Liver (tissue), 3 donors: ENCODE measurements around the gene PJA1.

Experiments
- ATF3 ChIP-seq: IDR thresholded peaks from 2 replicates; pipeline ENCODE4 v1.6.1; 2016; ENCODE audit warnings: antibody characterized with exemption
- GABPA ChIP-seq, 2 donors: IDR thresholded peaks in 1 of 2; conservative IDR thresholded peaks in 1 of 2; 2 replicates each; pipeline ENCODE4 v1.6.1; 2016; ENCODE audit warnings: antibody characterized with exemption in 2 of 2, mild to moderate bottlenecking in 1 of 2, moderate library complexity in 1 of 2
- JUND ChIP-seq, 2 donors: IDR thresholded peaks; 2 replicates each; pipeline ENCODE4 v1.6.1; 2016; ENCODE audit warnings: antibody characterized with exemption in 2 of 2
- REST ChIP-seq: IDR thresholded peaks from 2 replicates; pipeline ENCODE4 v1.6.1; 2016; ENCODE audit warnings: antibody characterized with exemption, mild to moderate bottlenecking
- SP1 ChIP-seq: IDR thresholded peaks from 2 replicates; pipeline ENCODE4 v1.6.1; 2018; ENCODE audit warnings: antibody characterized with exemption, mild to moderate bottlenecking
- TAF1 ChIP-seq: conservative IDR thresholded peaks from 2 replicates; pipeline ENCODE4 v1.6.1; 2016; ENCODE audit warnings: antibody characterized with exemption, mild to moderate bottlenecking
- TF ChIP-seq, protein P1 (sequence below): fragments of 150-350 bp; IDR thresholded peaks from 2 replicates; pipeline ENCODE4 v1.5.1; 2017; ENCODE audit warnings: improper control_type of control experiment, low read depth, low read length; ENCODE audit not compliant: missing input control
- TF ChIP-seq, protein P2 (sequence below): IDR thresholded peaks from 2 replicates; pipeline ENCODE4 v1.6.1; 2016; ENCODE audit warnings: antibody characterized with exemption
- donor health status: healthy.
- donor health status: healthy.

DNA sequence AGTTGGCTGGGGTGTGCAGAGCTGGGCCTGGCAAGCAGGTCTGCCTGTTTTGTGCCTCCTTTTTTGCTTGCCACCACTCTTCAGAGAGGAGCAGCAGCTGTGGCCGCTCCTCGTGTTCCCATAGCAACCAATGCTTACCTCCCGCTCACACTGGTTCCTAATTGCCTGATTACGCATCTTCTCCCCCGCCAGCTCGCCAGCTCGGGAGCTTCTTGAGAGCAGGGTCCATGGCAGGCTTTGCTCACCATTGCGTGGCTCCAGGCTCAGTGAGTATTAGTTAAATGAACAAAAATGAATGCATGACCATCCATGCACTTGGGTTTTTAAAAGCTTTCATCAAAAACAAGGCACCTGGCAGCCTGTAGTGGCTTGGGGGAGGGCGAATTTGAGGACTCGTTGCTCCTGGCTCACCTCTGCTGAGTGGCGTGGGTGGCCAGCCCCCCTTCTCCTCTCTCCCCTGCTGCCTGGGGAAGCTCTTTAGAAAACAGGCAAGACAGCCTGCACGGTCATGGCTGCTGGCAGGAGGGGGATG, 14.2 kb upstream of the PJA1 start:
- TF ChIP-seq, protein P1, sequence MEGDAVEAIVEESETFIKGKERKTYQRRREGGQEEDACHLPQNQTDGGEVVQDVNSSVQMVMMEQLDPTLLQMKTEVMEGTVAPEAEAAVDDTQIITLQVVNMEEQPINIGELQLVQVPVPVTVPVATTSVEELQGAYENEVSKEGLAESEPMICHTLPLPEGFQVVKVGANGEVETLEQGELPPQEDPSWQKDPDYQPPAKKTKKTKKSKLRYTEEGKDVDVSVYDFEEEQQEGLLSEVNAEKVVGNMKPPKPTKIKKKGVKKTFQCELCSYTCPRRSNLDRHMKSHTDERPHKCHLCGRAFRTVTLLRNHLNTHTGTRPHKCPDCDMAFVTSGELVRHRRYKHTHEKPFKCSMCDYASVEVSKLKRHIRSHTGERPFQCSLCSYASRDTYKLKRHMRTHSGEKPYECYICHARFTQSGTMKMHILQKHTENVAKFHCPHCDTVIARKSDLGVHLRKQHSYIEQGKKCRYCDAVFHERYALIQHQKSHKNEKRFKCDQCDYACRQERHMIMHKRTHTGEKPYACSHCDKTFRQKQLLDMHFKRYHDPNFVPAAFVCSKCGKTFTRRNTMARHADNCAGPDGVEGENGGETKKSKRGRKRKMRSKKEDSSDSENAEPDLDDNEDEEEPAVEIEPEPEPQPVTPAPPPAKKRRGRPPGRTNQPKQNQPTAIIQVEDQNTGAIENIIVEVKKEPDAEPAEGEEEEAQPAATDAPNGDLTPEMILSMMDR: no peak
- TF ChIP-seq REST (no peak), JUND (IDR thresholded peaks at IDR 0.05) (no peak), TAF1 (no peak), GABPA (IDR thresholded peaks at IDR 0.05 in 1 of 2, conservative IDR thresholded peaks at IDR 0.05 in 1 of 2) (no peak), ATF3 (no peak), SP1 (no peak)
- TF ChIP-seq, protein P2, sequence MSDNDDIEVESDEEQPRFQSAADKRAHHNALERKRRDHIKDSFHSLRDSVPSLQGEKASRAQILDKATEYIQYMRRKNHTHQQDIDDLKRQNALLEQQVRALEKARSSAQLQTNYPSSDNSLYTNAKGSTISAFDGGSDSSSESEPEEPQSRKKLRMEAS: no peak
